Left lung (tissue), 10 donors: ENCODE results near the gene TMEM131. TPM values are rescaled to one million over a fixed set of nuclear protein-coding genes. Genes with fewer than 3 reads are reported as not detected.

Experiments used
- ATAC-seq: fragments of 200-7000 bp; cut with Tn5 transposase; one replicate; pipeline ENCODE4 v1.9.1; 2020; ENCODE audit warnings: moderate library complexity
- DNase-seq, 4 donors: peaks; one replicate each; pipeline ENCODE4 v3.0.0-alpha.2; 2013 to 2020
- H3K27ac ChIP-seq, 2 donors: fragments of 200-600 bp; sonication (generic) in 1 of 2; one replicate each; pipeline versions ENCODE4 v1.5.0 to v1.8.0; 2020 to 2021
- H3K27me3 ChIP-seq, 2 donors: fragments of 200-600 bp; sonication (generic) in 1 of 2; one replicate each; pipeline versions ENCODE4 v1.5.0 to v1.8.0; 2020 to 2021
- H3K36me3 ChIP-seq, 2 donors: fragments of 200-600 bp; sonication (generic) in 1 of 2; one replicate each; pipeline versions ENCODE4 v1.5.0 to v1.8.0; 2020 to 2021
- H3K4me1 ChIP-seq, 2 donors: fragments of 200-600 bp; one replicate each; pipeline ENCODE4 v1.8.0; 2021
- H3K4me3 ChIP-seq, 2 donors: fragments of 200-600 bp; sonication (generic) in 1 of 2; one replicate each; pipeline versions ENCODE4 v1.5.0 to v1.8.0; 2020 to 2021; ENCODE audit warnings: mild to moderate bottlenecking in 1 of 2
- H3K9me3 ChIP-seq, 2 donors: fragments of 200-600 bp; sonication (generic) in 1 of 2; one replicate each; pipeline versions ENCODE4 v1.5.0 to v1.8.0; 2020 to 2021
- intact Hi-C, 2 donors: fragments of 100-400 bp; cut with DNase I; formaldehyde crosslinking; loops; one replicate each; pipeline versions ENCODE4 v1.11.2 to v1.14.2; 2022
- polyA plus RNA-seq, 6 donors: library from polyadenylated mRNA; unstranded; fragments of 120-200 nt; gene quantifications; one replicate each; pipeline ENCODE4 v1.2.1, GENCODE V29; 2013; ENCODE audit not compliant: insufficient read length in 6 of 6
- total RNA-seq, 2 donors: library from RNA; stranded (reverse); fragmentation: NEBNext Ultra II Directional; extraction: Animal tissue kit (Norgen Biotek cat#: 25700); gene quantifications; one replicate each; pipeline ENCODE4 v1.2.1, GENCODE V29; 2021
- TF ChIP-seq, protein P1 (sequence below), 2 donors: fragments of 200-600 bp; sonication (generic) in 1 of 2; IDR thresholded peaks; one replicate each; pipeline versions ENCODE4 v1.5.0 to v1.8.0; 2021; ENCODE audit warnings: antibody characterized with exemption in 2 of 2
- donor health status: DM: no; HTN: yes; CAD: no.
- donor health status: DM: no; HTN: no; CAD: no.

TMEM131 gene
- total and polyA plus RNA-seq, 8 donors = 43.9 to 52.0 (median 47.8) TPM

DNA sequence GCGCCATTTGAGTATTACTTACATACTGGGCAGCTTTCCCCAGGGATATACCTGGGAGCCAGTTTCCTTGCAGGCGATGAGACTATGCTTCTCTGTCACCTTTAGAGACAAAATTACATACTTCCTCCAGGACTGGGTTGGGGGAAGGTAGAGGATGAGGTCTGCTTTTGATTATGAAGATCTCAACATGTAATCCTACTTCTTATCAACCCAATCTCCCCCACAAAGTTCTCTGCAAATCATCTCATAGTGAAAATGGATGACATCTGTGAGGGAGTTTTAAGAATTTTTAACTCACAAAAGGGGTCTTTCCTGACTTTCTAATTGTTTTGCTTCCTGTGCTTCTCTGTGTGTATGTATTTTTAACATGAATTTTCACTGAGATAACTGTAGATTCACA is 81.9 kb downstream of the TMEM131 start:
- H3K27ac ChIP-seq = no peak overlapping the region
- no peaks in the 10 kb centered on the region for H3K9me3 ChIP-seq
- H3K4me3 ChIP-seq = no peak overlapping the region
- intact Hi-C loops = no loop called here
- no peaks in the 10 kb centered on the region for H3K36me3 ChIP-seq
- no peak for DNase-seq
- H3K4me1 ChIP-seq = peaks cover 13 to 22% of the 10 kb centered on the region in 2 donors
- no peak for ATAC-seq
- no peaks in the 10 kb centered on the region for H3K27me3 ChIP-seq
- TF ChIP-seq, protein P1, sequence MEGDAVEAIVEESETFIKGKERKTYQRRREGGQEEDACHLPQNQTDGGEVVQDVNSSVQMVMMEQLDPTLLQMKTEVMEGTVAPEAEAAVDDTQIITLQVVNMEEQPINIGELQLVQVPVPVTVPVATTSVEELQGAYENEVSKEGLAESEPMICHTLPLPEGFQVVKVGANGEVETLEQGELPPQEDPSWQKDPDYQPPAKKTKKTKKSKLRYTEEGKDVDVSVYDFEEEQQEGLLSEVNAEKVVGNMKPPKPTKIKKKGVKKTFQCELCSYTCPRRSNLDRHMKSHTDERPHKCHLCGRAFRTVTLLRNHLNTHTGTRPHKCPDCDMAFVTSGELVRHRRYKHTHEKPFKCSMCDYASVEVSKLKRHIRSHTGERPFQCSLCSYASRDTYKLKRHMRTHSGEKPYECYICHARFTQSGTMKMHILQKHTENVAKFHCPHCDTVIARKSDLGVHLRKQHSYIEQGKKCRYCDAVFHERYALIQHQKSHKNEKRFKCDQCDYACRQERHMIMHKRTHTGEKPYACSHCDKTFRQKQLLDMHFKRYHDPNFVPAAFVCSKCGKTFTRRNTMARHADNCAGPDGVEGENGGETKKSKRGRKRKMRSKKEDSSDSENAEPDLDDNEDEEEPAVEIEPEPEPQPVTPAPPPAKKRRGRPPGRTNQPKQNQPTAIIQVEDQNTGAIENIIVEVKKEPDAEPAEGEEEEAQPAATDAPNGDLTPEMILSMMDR (IDR thresholded peaks at IDR 0.05) = no peak

DNA sequence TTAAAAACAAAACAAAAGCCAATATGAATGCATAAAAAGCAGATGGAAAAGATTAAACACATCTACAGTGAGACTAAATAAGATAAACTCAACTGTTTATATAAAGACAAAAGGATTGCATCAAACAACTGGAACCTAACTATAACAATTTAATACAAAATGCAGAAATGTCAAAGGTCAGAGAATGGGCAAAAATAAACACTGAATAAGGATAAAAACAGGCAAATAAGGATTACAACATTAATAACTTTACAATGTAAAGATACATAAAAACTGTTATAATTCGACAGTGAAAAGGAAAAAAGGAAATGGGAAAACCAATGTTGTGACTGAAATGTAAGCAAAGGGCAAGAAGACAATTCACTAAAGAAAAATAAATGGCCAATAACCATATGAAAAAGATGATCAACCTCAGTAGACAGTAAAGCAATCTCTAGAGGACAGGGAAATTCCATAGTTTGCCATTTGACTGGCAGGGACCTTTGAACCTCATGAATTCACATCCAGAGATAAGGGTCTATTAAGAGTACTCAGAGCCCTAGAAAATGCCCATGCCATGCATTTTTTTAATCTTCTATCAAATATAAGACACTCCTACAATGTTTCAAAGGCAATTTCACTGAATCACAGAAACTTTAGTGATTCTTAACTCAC is 83.7 kb downstream of the TMEM131 start:
- Histone ChIP-seq H3K36me3 (peaks cover 0 to 9% of the 10 kb centered on the region in 2 donors), H3K27me3 (no peaks in the 10 kb centered on the region), H3K4me3 (no peak overlapping the region), H3K27ac (peak overlapping the region in 1 of 2 donors; percentile 46), H3K9me3 (no peaks in the 10 kb centered on the region), H3K4me1 (peaks cover 13 to 22% of the 10 kb centered on the region in 2 donors)
- DNase-seq = peak in 2 of 4 donors; percentile 44 to 48
- no peak for ATAC-seq
- intact Hi-C loops = no loop called here
- TF ChIP-seq, protein P1 (IDR thresholded peaks at IDR 0.05) = no peak

DNA sequence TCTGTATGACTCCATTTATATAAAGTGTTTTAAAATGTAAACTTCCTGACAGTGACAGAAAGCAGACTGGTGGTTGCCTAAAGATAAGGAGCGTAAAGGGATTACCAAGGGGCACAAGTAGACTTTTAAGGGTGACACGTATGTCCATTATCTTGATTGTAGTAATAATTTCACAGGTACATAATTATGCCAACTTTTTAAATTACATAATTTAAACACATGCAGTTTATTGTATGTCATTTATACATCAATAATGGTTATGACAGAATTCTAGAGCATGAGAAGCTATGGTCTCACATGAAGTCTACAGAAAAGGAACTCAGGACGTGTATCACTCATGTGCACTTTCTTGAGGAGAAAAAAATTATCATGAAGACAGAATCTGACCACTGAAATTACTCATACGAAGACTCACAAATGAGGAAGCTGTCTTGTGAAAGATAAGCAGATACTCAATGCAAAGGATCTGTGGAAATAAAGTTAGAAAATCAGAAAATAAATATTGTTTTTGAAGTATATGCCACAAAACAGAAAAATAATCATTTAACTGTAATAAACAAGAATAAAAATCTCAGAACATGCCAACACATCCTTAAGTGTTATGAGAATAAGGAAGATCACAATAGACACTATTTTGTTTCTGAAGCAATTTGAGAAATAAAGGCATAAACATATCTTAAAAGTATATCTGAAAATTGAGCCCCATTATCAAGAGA is 84.4 kb downstream of the TMEM131 start:
- H3K4me1 ChIP-seq = peaks cover 13 to 22% of the 10 kb centered on the region in 2 donors
- H3K27me3 ChIP-seq = no peaks in the 10 kb centered on the region
- no peak overlapping the region for H3K4me3 ChIP-seq
- peak in 2 of 4 donors; percentile 7 to 11 for DNase-seq
- H3K9me3 ChIP-seq = no peaks in the 10 kb centered on the region
- peaks cover 0 to 9% of the 10 kb centered on the region in 2 donors for H3K36me3 ChIP-seq
- TF ChIP-seq, protein P1 (IDR thresholded peaks at IDR 0.05) = no peak
- intact Hi-C loops = no loop called here
- ATAC-seq = peak; percentile 49
- H3K27ac ChIP-seq = peak overlapping the region in 1 of 2 donors; percentile 46

DNA sequence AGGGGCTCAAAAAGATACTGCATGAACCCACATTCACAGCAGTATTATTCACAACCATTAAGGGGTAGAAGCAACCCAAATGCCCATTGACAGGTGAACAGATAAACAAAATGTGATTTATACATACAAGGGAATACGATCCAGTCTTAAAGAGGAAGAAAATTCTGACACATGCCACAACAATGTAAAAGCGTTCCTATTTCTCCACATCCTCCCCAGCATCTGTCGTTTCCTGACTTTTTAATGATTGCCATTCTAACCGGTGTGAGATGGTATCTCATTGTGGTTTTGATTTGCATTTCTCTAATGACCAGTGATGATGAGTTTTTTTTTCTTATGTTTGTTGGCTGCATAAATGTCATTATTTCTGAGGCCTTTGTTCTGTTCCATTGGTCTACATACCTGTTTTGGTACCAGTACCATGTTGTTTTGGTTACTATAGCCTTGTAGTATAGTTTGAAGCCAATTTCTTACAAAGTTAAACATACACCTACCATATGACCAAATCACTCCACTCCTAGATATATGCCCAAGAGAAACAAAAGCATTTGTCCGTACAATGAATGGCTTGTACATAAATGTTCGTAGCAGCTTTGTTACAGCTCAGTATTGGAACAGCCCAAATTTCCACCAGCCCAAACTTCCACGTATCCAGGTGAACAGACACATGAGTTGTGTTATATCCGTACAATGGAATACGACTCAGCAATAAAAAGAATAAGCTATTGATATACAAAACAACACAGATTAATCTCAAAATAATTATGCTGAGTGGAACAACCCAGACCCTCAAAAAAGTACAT is 85.1 kb downstream of the TMEM131 start:
- TF ChIP-seq, protein P1 (IDR thresholded peaks at IDR 0.05) = no peak
- intact Hi-C loops = no loop called here
- Histone ChIP-seq H3K36me3 (peaks cover 0 to 9% of the 10 kb centered on the region in 2 donors), H3K27ac (no peak overlapping the region), H3K4me3 (no peak overlapping the region), H3K9me3 (no peaks in the 10 kb centered on the region), H3K27me3 (no peaks in the 10 kb centered on the region), H3K4me1 (peaks cover 13 to 22% of the 10 kb centered on the region in 2 donors)
- DNase-seq = no peak
- ATAC-seq = no peak
